K562 (cell line): ENCODE measurements around the gene PLD1. TPM values are rescaled to one million over a fixed set of nuclear protein-coding genes. Genes with fewer than 3 reads are reported as not detected.

Experiments used
- ATAC-seq: fragments of 200-7000 bp; cut with Tn5 transposase; 3 replicates; pipeline ENCODE4 v1.9.1; 2020; ENCODE audit warnings: moderate library complexity
- BruUV-seq: library from RNA; stranded (reverse); fragments of 400-500 nt; replicated peaks from 2 replicates; lab custom pipeline; 2021; lab: Mats Ljungman, UMichigan
- CTCF ChIA-PET: fragments of 300-600 bp; formaldehyde crosslinking; extraction: SDS; loops from one replicate; lab custom pipeline; 2021; ENCODE audit warnings: low intra/inter-chr PET ratio; lab: Yijun Ruan, JAX
- POLR2A ChIA-PET: fragments of 300-600, 350-650 bp; sonication (Branson Sonifier 250); formaldehyde crosslinking; extraction: SDS; loops from one replicate; lab custom pipeline; 2021; ENCODE audit warnings: antibody characterized with exemption, inconsistent platforms; lab: Yijun Ruan, JAX
- DNase-seq, 4 experiments: peaks; one replicate each; pipeline versions ENCODE4 v3.0.0 to v3.0.0-alpha.2; 2011 to 2018; ENCODE audit warnings: low spot score in 3 of 4, mixed read lengths in 3 of 4; ENCODE audit errors: extremely low read depth in 1 of 4
- FAIRE-seq: peaks from 2 replicates; lab custom pipeline; 2011; peaks lifted over from hg19 to GRCh38; lab: Jason Lieb, UNC
- H2AFZ ChIP-seq: 2 replicates; pipeline ENCODE4 v1.6.0; 2011; ENCODE audit warnings: low read depth, low read length, control low read depth, inconsistent platforms
- H3K27ac ChIP-seq: fragments of 200-600 bp; 3 replicates; pipeline ENCODE4 v1.8.0; 2011; ENCODE audit warnings: low read depth, mild to moderate bottlenecking, control low read depth, inconsistent platforms, low read length, moderate library complexity, mixed read lengths; ENCODE audit errors: extremely low read depth
- H3K27me3 ChIP-seq, 2 experiments: fragments of 300-600 bp in 1 of 2; 2 replicates in 1 of 2; 3 replicates in 1 of 2; pipeline versions ENCODE4 v1.6.0 to v1.8.0; 2011; ENCODE audit warnings: inconsistent platforms in 2 of 2, low read length in 2 of 2, mild to moderate bottlenecking in 1 of 2, mixed read lengths in 1 of 2, moderate library complexity in 1 of 2; ENCODE audit not compliant: control insufficient read depth in 2 of 2, insufficient read depth in 2 of 2
- H3K36me3 ChIP-seq: fragments of 300-600 bp; 3 replicates; pipeline ENCODE4 v1.8.0; 2011; ENCODE audit warnings: mild to moderate bottlenecking, low read length, inconsistent platforms; ENCODE audit not compliant: control insufficient read depth, insufficient read depth
- H3K4me1 ChIP-seq, 2 experiments: fragments of 200-600 bp in 1 of 2; replicated peaks in 1 of 2; 2 replicates in 1 of 2; 3 replicates in 1 of 2; pipeline versions ENCODE4 v1.5.1 to v1.8.0; 2011; ENCODE audit warnings: inconsistent platforms in 2 of 2, low read length in 2 of 2, mild to moderate bottlenecking in 1 of 2, mixed read lengths in 1 of 2, moderate library complexity in 1 of 2; ENCODE audit not compliant: control insufficient read depth in 2 of 2, insufficient read depth in 2 of 2
- H3K4me2 ChIP-seq: 2 replicates; pipeline ENCODE4 v1.6.1; 2011; ENCODE audit warnings: low read length, control low read depth, inconsistent platforms, mixed read lengths; ENCODE audit not compliant: insufficient read depth
- H3K4me3 ChIP-seq: fragments of 200-600 bp; sonication (generic), shearing (Covaris generic); 2 replicates; pipeline ENCODE4 v1.5.1; 2016; ENCODE audit warnings: control low read depth, inconsistent platforms
- H3K79me2 ChIP-seq: fragments of 200-600 bp; 3 replicates; pipeline ENCODE4 v1.8.0; 2011; ENCODE audit warnings: low read length, inconsistent platforms; ENCODE audit not compliant: control insufficient read depth, insufficient read depth
- H3K9ac ChIP-seq, 2 experiments: 2 replicates each; pipeline versions ENCODE4 v1.6.0 to v1.6.1; 2011; ENCODE audit warnings: low read depth in 2 of 2, low read length in 2 of 2, control low read depth in 1 of 2, inconsistent platforms in 1 of 2, mild to moderate bottlenecking in 1 of 2, mixed read lengths in 1 of 2; ENCODE audit not compliant: insufficient read depth in 1 of 2
- H3K9me1 ChIP-seq: one replicate; pipeline ENCODE4 v1.6.0; 2011; ENCODE audit warnings: inconsistent platforms, mild to moderate bottlenecking, low read length, moderate library complexity; ENCODE audit not compliant: control insufficient read depth, insufficient read depth
- H3K9me3 ChIP-seq: replicated peaks from 2 replicates; pipeline ENCODE4 v1.5.1; 2011; ENCODE audit warnings: low read depth, low read length, inconsistent platforms; ENCODE audit not compliant: control insufficient read depth, insufficient read depth
- H4K20me1 ChIP-seq: replicated peaks from 2 replicates; pipeline ENCODE4 v1.6.1; 2011; ENCODE audit warnings: low read length, inconsistent platforms, mixed read lengths; ENCODE audit not compliant: control insufficient read depth, insufficient read depth
- BCOR ChIP-seq: fragments of 450-650 bp; IDR thresholded peaks from 2 replicates; pipeline ENCODE4 v1.6.1; 2016
- FOXA1 ChIP-seq: fragments of 450-650 bp; IDR thresholded peaks from 2 replicates; pipeline ENCODE4 v1.6.1; 2016; ENCODE audit warnings: mild to moderate bottlenecking, borderline replicate concordance
- GABPB2 ChIP-seq: fragments of 250-450 bp; sonication (Bioruptor Pico); conservative IDR thresholded peaks from 2 replicates; pipeline ENCODE4 v1.5.1; 2021; ENCODE audit warnings: mild to moderate bottlenecking
- ILK ChIP-seq: fragments of 450-650 bp; IDR thresholded peaks from 2 replicates; pipeline ENCODE4 v1.6.1; 2016; ENCODE audit warnings: missing genetic modification characterization, low read depth, mild to moderate bottlenecking, missing compliant biosample characterization, moderate library complexity, borderline replicate concordance
- JUNB ChIP-seq: fragments of 450-650 bp; formaldehyde crosslinking; conservative IDR thresholded peaks from 2 replicates; pipeline ENCODE4 v1.4.0; 2020; ENCODE audit warnings: mild to moderate bottlenecking
- L3MBTL2 ChIP-seq: fragments of 450-650 bp; IDR thresholded peaks from 2 replicates; pipeline ENCODE4 v1.6.1; 2016; ENCODE audit warnings: mild to moderate bottlenecking, moderate library complexity
- MCM5 ChIP-seq: fragments of 450-650 bp; IDR thresholded peaks from 2 replicates; pipeline ENCODE4 v1.6.1; 2016; ENCODE audit warnings: low read depth
- SMAD3 ChIP-seq: fragments of 450-650 bp; formaldehyde crosslinking; conservative IDR thresholded peaks from 2 replicates; pipeline ENCODE4 v1.4.0; 2020; ENCODE audit warnings: mild to moderate bottlenecking
- SMAD4 ChIP-seq: fragments of 250-450 bp; sonication (Bioruptor Pico); conservative IDR thresholded peaks from 2 replicates; pipeline ENCODE4 v1.8.0; 2021; ENCODE audit warnings: inconsistent platforms, mild to moderate bottlenecking, moderate library complexity
- SMARCA5 ChIP-seq: fragments of 450-650 bp; IDR thresholded peaks from 2 replicates; pipeline ENCODE4 v1.6.1; 2016
- U2AF2 ChIP-seq: fragments of 200-400 bp; formaldehyde crosslinking; optimal IDR thresholded peaks from 2 replicates; pipeline ENCODE3; 2017; ENCODE audit warnings: low read depth, mild to moderate bottlenecking, low read length
- ZNF134 ChIP-seq: fragments of 250-450 bp; sonication (Bioruptor Pico); conservative IDR thresholded peaks from 2 replicates; pipeline ENCODE4 v1.4.0; 2020
- ZZZ3 ChIP-seq: fragments of 450-650 bp; IDR thresholded peaks from 2 replicates; pipeline ENCODE4 v1.6.1; 2016; ENCODE audit warnings: antibody characterized with exemption, mild to moderate bottlenecking, moderate library complexity
- WGBS: fragments of 100-300 bp; shearing (Covaris generic); methylation state at CpG from one replicate; pipeline ENCODE4 v1.1.6; 2016; ENCODE audit warnings: low coverage, mixed read lengths; ENCODE audit not compliant: insufficient coverage; ENCODE audit errors: missing lambda C conversion rate; 5-methylcytosine and 5-hydroxymethylcytosine counted together
- in situ Hi-C: fragments of 300-500 bp; cut with MboI; formaldehyde crosslinking; loops from 4 replicates; pipeline ENCODE4 v1.15.0; 2018; ENCODE audit warnings: inconsistent platforms, mixed read lengths
- intact Hi-C: fragments of 100-400 bp; cut with micrococcal nuclease; formaldehyde crosslinking; loops from 2 replicates; pipeline ENCODE4 v1.14.2; 2022
- polyA plus RNA-seq, 8 experiments: library from polyadenylated mRNA; depleted of rRNA in 4 of 8; stranded (reverse) in 5 of 8; unstranded in 3 of 8; fragments of >200 nt; fragmentation: Nextera tagmentation in 2 of 8; fragmentation: Illumina TruSeq in 1 of 8; extraction: Ambion mirVana in 2 of 8; extraction: Trizol in 1 of 8; gene quantifications; 2 replicates each; pipeline versions ENCODE4 v1.2.1 to v1.2.3, GENCODE V29; 2011 to 2014; ENCODE audit warnings: inconsistent platforms in 1 of 8, missing spikeins in 1 of 8
- total RNA-seq, 7 experiments: library from RNA; depleted of rRNA in 6 of 7; stranded (reverse); fragments of >200 nt in 6 of 7; fragmentation: Illumina TruSeq in 2 of 7; extraction: Trizol in 2 of 7; gene quantifications; 2 replicates each; pipeline versions ENCODE4 v1.2.1 to v1.2.3, GENCODE V29; 2011 to 2021; ENCODE audit warnings: low replicate concordance in 1 of 7
- TF ChIP-seq, protein P1 (sequence below): IDR thresholded peaks from 2 replicates; pipeline ENCODE4 v1.6.1; 2011; ENCODE audit not compliant: insufficient read length; ENCODE audit errors: extremely low read depth
- TF ChIP-seq, protein P2 (sequence below): IDR thresholded peaks from 2 replicates; pipeline ENCODE4 v1.6.1; 2016; ENCODE audit warnings: missing genetic modification characterization, missing compliant biosample characterization
- TF ChIP-seq, protein P3 (sequence below): sonication (generic); formaldehyde crosslinking; IDR thresholded peaks from 2 replicates; pipeline ENCODE4 v1.8.0; 2022; ENCODE audit warnings: mild to moderate bottlenecking, missing genetic modification reagents

PLD1 gene
- total and polyA plus RNA-seq, 9 of the 15 experiments (the other 6 are each of a cell fraction or from before 2014, with no cell fraction given) = 8.4 to 26.1 (median 18.6) TPM

DNA sequence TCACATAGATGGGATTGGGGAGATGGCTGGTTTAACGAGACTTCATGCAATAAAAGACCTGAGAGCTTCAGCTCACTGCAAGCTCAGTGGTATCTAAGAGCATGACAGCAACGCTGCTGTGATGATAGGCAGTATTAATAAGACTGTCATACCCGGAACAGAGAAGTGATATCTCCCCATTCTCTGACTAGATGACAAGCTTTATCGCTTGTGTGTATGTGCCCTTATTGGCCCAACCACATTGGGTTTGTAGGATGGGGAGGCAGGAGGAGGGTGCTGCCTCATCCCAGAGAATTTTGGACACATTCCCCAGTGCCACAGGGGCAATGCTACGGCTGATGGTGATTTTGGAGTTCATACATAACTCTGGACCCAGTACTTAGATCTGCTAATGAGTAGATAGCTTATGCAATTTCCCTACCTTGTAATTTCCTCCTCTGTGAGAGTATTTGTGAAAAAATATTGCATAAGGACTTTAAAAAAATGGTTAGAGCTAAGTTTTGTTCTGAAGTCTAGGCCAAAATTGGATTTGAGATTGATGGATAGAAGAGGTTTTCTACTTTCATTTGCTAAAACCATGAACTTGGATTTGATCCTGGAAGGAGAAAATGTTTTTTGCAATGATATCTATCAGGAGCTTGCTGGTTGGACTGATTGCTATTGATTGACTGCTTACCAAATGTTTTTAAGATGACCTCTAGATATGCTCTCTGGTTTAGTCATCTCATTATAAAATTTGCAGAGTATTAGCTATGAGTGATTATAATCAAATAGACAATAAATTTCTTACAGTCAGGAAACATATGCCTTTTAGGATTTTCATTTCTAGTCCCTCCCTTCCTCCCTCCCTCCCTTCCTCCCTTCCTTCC is 18.9 kb upstream of the PLD1 start:
- intact Hi-C loops = no loop called here
- DNase-seq = no peak
- H4K20me1 ChIP-seq = no peaks in the 10 kb centered on the region
- TF ChIP-seq BCOR (no peak), SMARCA5 (0 out of 2 replicates have a peak, but pooled peaks have one; percentile 18), U2AF2 (no peak), ILK (no peak), ZNF134 (CRISPR knock-in tag) (no peak), ZZZ3 (no peak), L3MBTL2 (no peak), GABPB2 (CRISPR knock-in tag) (no peak), FOXA1 (no peak), JUNB (CRISPR knock-in tag) (no peak), SMAD3 (CRISPR knock-in tag) (no peak), MCM5 (no peak), SMAD4 (no peak)
- TF ChIP-seq, protein P1, sequence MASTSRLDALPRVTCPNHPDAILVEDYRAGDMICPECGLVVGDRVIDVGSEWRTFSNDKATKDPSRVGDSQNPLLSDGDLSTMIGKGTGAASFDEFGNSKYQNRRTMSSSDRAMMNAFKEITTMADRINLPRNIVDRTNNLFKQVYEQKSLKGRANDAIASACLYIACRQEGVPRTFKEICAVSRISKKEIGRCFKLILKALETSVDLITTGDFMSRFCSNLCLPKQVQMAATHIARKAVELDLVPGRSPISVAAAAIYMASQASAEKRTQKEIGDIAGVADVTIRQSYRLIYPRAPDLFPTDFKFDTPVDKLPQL = no peak
- TF ChIP-seq, protein P2, sequence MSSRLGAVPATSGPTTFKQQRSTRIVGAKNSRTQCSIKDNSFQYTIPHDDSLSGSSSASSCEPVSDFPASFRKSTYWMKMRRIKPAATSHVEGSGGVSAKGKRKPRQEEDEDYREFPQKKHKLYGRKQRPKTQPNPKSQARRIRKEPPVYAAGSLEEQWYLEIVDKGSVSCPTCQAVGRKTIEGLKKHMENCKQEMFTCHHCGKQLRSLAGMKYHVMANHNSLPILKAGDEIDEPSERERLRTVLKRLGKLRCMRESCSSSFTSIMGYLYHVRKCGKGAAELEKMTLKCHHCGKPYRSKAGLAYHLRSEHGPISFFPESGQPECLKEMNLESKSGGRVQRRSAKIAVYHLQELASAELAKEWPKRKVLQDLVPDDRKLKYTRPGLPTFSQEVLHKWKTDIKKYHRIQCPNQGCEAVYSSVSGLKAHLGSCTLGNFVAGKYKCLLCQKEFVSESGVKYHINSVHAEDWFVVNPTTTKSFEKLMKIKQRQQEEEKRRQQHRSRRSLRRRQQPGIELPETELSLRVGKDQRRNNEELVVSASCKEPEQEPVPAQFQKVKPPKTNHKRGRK (tag) = 0 out of 2 replicates have a peak, but pooled peaks have one; percentile 14
- TF ChIP-seq, protein P3, sequence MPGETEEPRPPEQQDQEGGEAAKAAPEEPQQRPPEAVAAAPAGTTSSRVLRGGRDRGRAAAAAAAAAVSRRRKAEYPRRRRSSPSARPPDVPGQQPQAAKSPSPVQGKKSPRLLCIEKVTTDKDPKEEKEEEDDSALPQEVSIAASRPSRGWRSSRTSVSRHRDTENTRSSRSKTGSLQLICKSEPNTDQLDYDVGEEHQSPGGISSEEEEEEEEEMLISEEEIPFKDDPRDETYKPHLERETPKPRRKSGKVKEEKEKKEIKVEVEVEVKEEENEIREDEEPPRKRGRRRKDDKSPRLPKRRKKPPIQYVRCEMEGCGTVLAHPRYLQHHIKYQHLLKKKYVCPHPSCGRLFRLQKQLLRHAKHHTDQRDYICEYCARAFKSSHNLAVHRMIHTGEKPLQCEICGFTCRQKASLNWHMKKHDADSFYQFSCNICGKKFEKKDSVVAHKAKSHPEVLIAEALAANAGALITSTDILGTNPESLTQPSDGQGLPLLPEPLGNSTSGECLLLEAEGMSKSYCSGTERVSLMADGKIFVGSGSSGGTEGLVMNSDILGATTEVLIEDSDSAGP = no peak
- H2AFZ ChIP-seq = no peak overlapping the region
- ChIA-PET POLR2A (interaction anchor here (0.6 to 1.4 kb wide), 5 partner anchors 15 to 363 kb away, joined by 3 to 4 read pairs (median 3); partner anchors contain the start of gene PLD1), CTCF (interaction anchor here (0.6 to 1.1 kb wide), 3 partner anchors 13 to 250 kb away, joined by 3 to 4 read pairs (median 3); no protein-coding TSS in a partner anchor)
- 27% methylated on average over 5 of the region's 5 CpGs for WGBS
- no peak overlapping the region for H3K4me3 ChIP-seq
- no peaks in the 10 kb centered on the region for H3K79me2 ChIP-seq
- in situ Hi-C loops = no loop called here
- H3K4me2 ChIP-seq = no peak overlapping the region
- no peak overlapping the region for H3K27ac ChIP-seq
- H3K4me1 ChIP-seq = peaks cover 0 to 9% of the 10 kb centered on the region in 2 experiments; a peak in 3 of 5 replicates
- H3K9me3 ChIP-seq = no peaks in the 10 kb centered on the region
- BruUV-seq = no TSS peak
- FAIRE-seq = no peak
- no peak for ATAC-seq
- H3K36me3 ChIP-seq = no peaks in the 10 kb centered on the region
- H3K27me3 ChIP-seq = no peaks in the 10 kb centered on the region
- no peak overlapping the region for H3K9ac ChIP-seq
- no peaks in the 10 kb centered on the region for H3K9me1 ChIP-seq
